PC-3 (cell line): Measurements from ENCODE around the gene STAMBPL1. TPM values are rescaled to one million over a fixed set of nuclear protein-coding genes. Genes with fewer than 3 reads are reported as not detected.
"Not testable (repeated sequence)": the region's sequence is repeated elsewhere in the genome, so short reads cannot be mapped to it uniquely, and the experiment has no call there.

Experiments
- ATAC-seq: fragments of 200-7000 bp; cut with Tn5 transposase; 2 replicates; pipeline ENCODE4 v1.9.1; 2020; ENCODE audit warnings: mild to moderate bottlenecking, moderate library complexity
- BruUV-seq: library from RNA; stranded (reverse); fragments of 400-500 nt; replicated peaks from 2 replicates; lab custom pipeline; 2021; lab: Mats Ljungman, UMichigan
- CTCF ChIA-PET: fragments of 300-600 bp; sonication (Branson Sonifier 250); formaldehyde crosslinking; loops from one replicate; lab custom pipeline; 2022; ENCODE audit warnings: antibody characterized with exemption; lab: Charles Lee
- POLR2A ChIA-PET: fragments of 300-600 bp; sonication (Branson Sonifier 250); formaldehyde crosslinking; loops from one replicate; lab custom pipeline; 2022; ENCODE audit warnings: antibody characterized with exemption; ENCODE audit not compliant: unreplicated experiment; lab: Charles Lee
- DNase-seq: peaks from one replicate; pipeline ENCODE4 v3.0.0-alpha.2; 2015
- H2AFZ ChIP-seq: fragments of 300-600 bp; sonication (generic); 2 replicates; pipeline ENCODE4 v1.6.0; 2016; ENCODE audit warnings: antibody characterized with exemption, low read length
- H3F3A ChIP-seq: fragments of 300-600 bp; sonication (generic); one replicate; pipeline ENCODE4 v1.6.0; 2017; ENCODE audit warnings: antibody characterized with exemption, low read length, control low read depth, mild to moderate bottlenecking; ENCODE audit not compliant: unreplicated experiment
- H3K27ac ChIP-seq: fragments of 300-600 bp; sonication (generic); 2 replicates; pipeline ENCODE4 v1.5.1; 2016; ENCODE audit warnings: mild to moderate bottlenecking, low read length
- H3K27me3 ChIP-seq: fragments of 300-600 bp; sonication (generic); 2 replicates; pipeline ENCODE4 v1.6.1; 2016; ENCODE audit warnings: low read length, mixed read lengths
- H3K36me3 ChIP-seq: fragments of 300-600 bp; sonication (generic); 2 replicates; pipeline ENCODE4 v1.6.1; 2016; ENCODE audit warnings: low read depth, mixed run types, low read length, mixed read lengths
- H3K4me1 ChIP-seq: fragments of 300-600 bp; sonication (generic); 2 replicates; pipeline ENCODE4 v1.5.1; 2016; ENCODE audit warnings: low read length; ENCODE audit not compliant: insufficient read depth
- H3K4me2 ChIP-seq: fragments of 300-600 bp; sonication (generic); 2 replicates; pipeline ENCODE4 v1.6.0; 2016; ENCODE audit warnings: low read length
- H3K4me3 ChIP-seq: fragments of 300-600 bp; sonication (generic); 2 replicates; pipeline ENCODE4 v1.5.1; 2016; ENCODE audit warnings: mild to moderate bottlenecking, low read length, mixed read lengths
- H3K79me2 ChIP-seq: fragments of 300-600 bp; sonication (generic); 2 replicates; pipeline ENCODE4 v1.6.1; 2017; ENCODE audit warnings: low read length, mixed read lengths
- H3K9ac ChIP-seq: fragments of 300-600 bp; sonication (generic); 2 replicates; pipeline ENCODE4 v1.6.0; 2016; ENCODE audit warnings: mild to moderate bottlenecking, low read length
- H3K9me2 ChIP-seq: fragments of 300-600 bp; sonication (generic); replicated peaks from 2 replicates; pipeline ENCODE4 v1.6.1; 2016; ENCODE audit warnings: mixed run types, low read length, mixed read lengths
- H3K9me3 ChIP-seq: fragments of 300-600 bp; sonication (generic); 2 replicates; pipeline ENCODE4 v1.6.1; 2016; ENCODE audit warnings: low read length, mixed read lengths
- H4K20me1 ChIP-seq: fragments of 300-600 bp; sonication (generic); 2 replicates; pipeline ENCODE4 v1.6.1; 2016; ENCODE audit warnings: low read length, mixed read lengths
- CTCF ChIP-seq: fragments of 300-600 bp; sonication (generic); conservative IDR thresholded peaks from 2 replicates; pipeline ENCODE4 v1.5.1; 2017; ENCODE audit warnings: antibody characterized with exemption, low read depth, mild to moderate bottlenecking, low read length
- EZH2 ChIP-seq: fragments of 300-600 bp; sonication (generic); IDR thresholded peaks from one replicate; pipeline ENCODE4 v1.6.1; 2017; ENCODE audit warnings: antibody characterized with exemption, mild to moderate bottlenecking, low read length; ENCODE audit not compliant: unreplicated experiment
- EZH2phosphoT487 ChIP-seq: fragments of 300-600 bp; sonication (generic); IDR thresholded peaks from 2 replicates; pipeline ENCODE4 v1.6.1; 2018; ENCODE audit warnings: mild to moderate bottlenecking, antibody characterized with exemption, low read length, borderline replicate concordance
- intact Hi-C: fragments of 100-400 bp; cut with micrococcal nuclease; formaldehyde crosslinking; loops from 2 replicates; pipeline ENCODE4 v1.9.0; 2023
- total RNA-seq: library from RNA; depleted of rRNA; stranded (reverse); fragments of >200 nt; gene quantifications from 2 replicates; pipeline ENCODE4 v1.2.3, GENCODE V29; 2014

The STAMBPL1 gene
- total RNA-seq, 1 experiment from 2014 or later: 19.5 TPM

GRCh38 chr10:88881922-88882645 lies 2.0 kb downstream of the STAMBPL1 start:
- Histone ChIP-seq H3K27ac (peak overlapping the region; percentile 71), H3K4me2 (peak overlapping the region; percentile 95), H3F3A (peaks cover 3% of the 10 kb centered on the region), H4K20me1 (no peaks in the 10 kb centered on the region), H3K9me3 (no peaks in the 10 kb centered on the region), H3K27me3 (no peaks in the 10 kb centered on the region), H2AFZ (no peak overlapping the region), H3K4me3 (peak overlapping the region; percentile 87), H3K9me2 (no peaks in the 10 kb centered on the region), H3K4me1 (peaks cover 37% of the 10 kb centered on the region), H3K36me3 (no peaks in the 10 kb centered on the region), H3K79me2 (peaks cover 57% of the 10 kb centered on the region), H3K9ac (peak overlapping the region; percentile 62)
- DNase-seq: no peak
- no peak for TF ChIP-seq EZH2phosphoT487
- no peak for TF ChIP-seq EZH2
- no peak for TF ChIP-seq CTCF
- ChIA-PET POLR2A (interaction anchor here (0.7 kb wide), 1 partner anchor 108 kb away, joined by 6 read pairs; no protein-coding TSS in a partner anchor), CTCF (no interaction called here)
- BruUV-seq: TSS peak; percentile 72
- ATAC-seq: no peak
- intact Hi-C loops: loop anchor here (1.0 to 5.0 kb wide), 3 partner anchors 45 to 110 kb away; partner anchors contain the start of gene FAS

DNA sequence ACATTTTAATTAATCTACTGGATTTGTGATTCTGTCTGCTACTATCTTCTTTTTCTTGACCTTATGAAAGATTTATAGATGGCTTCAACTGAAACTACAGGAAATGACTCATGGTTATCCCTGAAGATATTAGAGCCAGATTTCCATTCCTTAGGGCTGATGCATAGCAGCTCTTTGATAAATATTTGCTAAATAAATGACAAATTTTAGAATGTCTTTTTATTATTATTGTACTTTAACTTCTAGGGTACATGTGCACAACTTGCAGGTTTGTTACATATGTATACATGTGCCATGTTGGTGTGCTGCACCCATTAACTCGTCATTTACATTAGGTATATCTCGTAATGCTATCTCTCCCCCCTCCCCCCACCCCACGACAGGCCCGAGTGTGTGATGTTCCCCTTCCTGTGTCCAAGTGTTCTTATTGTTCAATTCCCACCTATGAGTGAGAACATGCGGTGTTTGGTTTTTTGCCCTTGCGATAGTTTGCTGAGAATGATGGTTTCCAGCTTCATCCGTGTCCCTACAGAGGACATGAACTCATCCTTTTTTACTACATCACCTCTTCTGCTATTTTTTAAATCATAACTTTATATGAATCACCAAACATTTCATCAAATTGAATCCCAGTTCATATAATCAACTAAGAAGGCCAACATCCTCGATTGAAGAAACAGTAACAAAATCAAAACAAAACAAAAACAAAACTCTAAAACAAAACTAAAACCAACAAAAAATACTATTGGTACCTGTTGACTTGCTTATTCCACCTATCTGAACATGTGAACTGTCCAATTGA lies 2.8 kb downstream of the STAMBPL1 start:
- POLR2A ChIA-PET, H3K36me3 ChIP-seq, H4K20me1 ChIP-seq, CTCF ChIA-PET, BruUV-seq, H3K9me2 ChIP-seq, H3K27me3 ChIP-seq, H3F3A ChIP-seq, H3K9me3 ChIP-seq: not testable (repeated sequence)
- ATAC-seq: peak; percentile 18
- Histone ChIP-seq H3K27ac (peak overlapping the region; percentile 71), H3K79me2 (peaks cover 62% of the 10 kb centered on the region), H2AFZ (0 out of 2 replicates have a peak overlapping the region, but pooled peaks have one; percentile 21), H3K4me1 (peaks cover 37% of the 10 kb centered on the region), H3K9ac (peak overlapping the region; percentile 62; the same call in 1 of the 2 replicates), H3K4me3 (peak overlapping the region; percentile 87), H3K4me2 (peak overlapping the region; percentile 95)
- DNase-seq: peak; percentile 76
- intact Hi-C loops: loop anchor here (1.0 to 5.0 kb wide), 3 partner anchors 46 to 109 kb away; partner anchors contain the start of gene FAS

GRCh38 chr10:88883448-88883809 lies 3.4 kb downstream of the STAMBPL1 start:
- Histone ChIP-seq H3K27me3 (no peaks in the 10 kb centered on the region), H3K9me3 (no peaks in the 10 kb centered on the region), H4K20me1 (no peaks in the 10 kb centered on the region), H3K4me2 (peak overlapping the region; percentile 95), H3K4me3 (peak overlapping the region; percentile 87; the same call in 1 of the 2 replicates), H3K27ac (peak overlapping the region; percentile 56), H2AFZ (0 out of 2 replicates have a peak overlapping the region, but pooled peaks have one; percentile 21), H3K4me1 (peaks cover 37% of the 10 kb centered on the region), H3K36me3 (no peaks in the 10 kb centered on the region), H3F3A (peaks cover 3% of the 10 kb centered on the region), H3K9me2 (no peaks in the 10 kb centered on the region), H3K9ac (no peak overlapping the region), H3K79me2 (peaks cover 65% of the 10 kb centered on the region)
- no peak for TF ChIP-seq EZH2phosphoT487
- TF ChIP-seq CTCF: no peak
- ATAC-seq (no peak), DNase-seq (no peak)
- no TSS peak for BruUV-seq
- CTCF ChIA-PET: no interaction called here
- POLR2A ChIA-PET: no interaction called here
- intact Hi-C loops: loop anchor here (5.0 kb wide), 2 partner anchors 46 to 109 kb away; partner anchors contain the start of gene FAS
